Fibroblast of villous mesenchyme (primary cell): ENCODE measurements around the gene SLC25A19. TPM values are rescaled to one million over a fixed set of nuclear protein-coding genes. Genes with fewer than 3 reads are reported as not detected.

Experiments used
- DNase-seq: peaks from one replicate; pipeline ENCODE4 v3.0.0-alpha.2; 2010; ENCODE audit warnings: low read depth
- H3K4me3 ChIP-seq: 2 replicates; pipeline ENCODE4 v1.5.1; 2011; ENCODE audit warnings: low read depth, mild to moderate bottlenecking, low read length
- CTCF ChIP-seq: IDR thresholded peaks from 2 replicates; pipeline ENCODE4 v1.5.1; 2012; ENCODE audit warnings: low read depth, mild to moderate bottlenecking, low read length; ENCODE audit not compliant: insufficient read depth
- total RNA-seq: library from RNA; depleted of rRNA; stranded (reverse); fragments of >200 nt; gene quantifications from 2 replicates; pipeline ENCODE4 v1.2.3, GENCODE V29; 2012

Gene SLC25A19
- total RNA-seq, 1 donor = 7.8 TPM

GRCh38 chr17:75228305-75228704 lies 60.9 kb downstream of the SLC25A19 start:
- peak; percentile 22 for DNase-seq
- no peak overlapping the region for H3K4me3 ChIP-seq
- TF ChIP-seq CTCF = no peak

- TF ChIP-seq CTCF = no peak
- no peak for DNase-seq
- no peak overlapping the region for H3K4me3 ChIP-seq
Measured at GRCh38 chr17:75227729-75228128, 61.5 kb downstream of the SLC25A19 start.

- no peak for TF ChIP-seq CTCF
- no peak overlapping the region for H3K4me3 ChIP-seq
- no peak for DNase-seq
Measured at GRCh38 chr17:75225016-75225415, 64.2 kb downstream of the SLC25A19 start.

Other genes starting within 250 kb of the SLC25A19 start
- 275 and 323 TPM in 2 replicates for gene ATP5PD, start 242.5 kb downstream of the SLC25A19 start, total RNA-seq
- 16.4 and 22.5 TPM in 2 replicates for gene KCTD2, start 242.2 kb downstream of the SLC25A19 start, total RNA-seq
- gene SLC16A5, start 201.5 kb downstream of the SLC25A19 start, total RNA-seq = 5.6 and 6.4 TPM in 2 replicates
- 2.6 and 3.0 TPM in 2 replicates for gene ARMC7, start 179.5 kb downstream of the SLC25A19 start, total RNA-seq
- gene NT5C, start 157.7 kb downstream of the SLC25A19 start, total RNA-seq = 40.2 and 98.2 TPM in 2 replicates
- 163 and 189 TPM in 2 replicates for gene JPT1, start 134.9 kb downstream of the SLC25A19 start, total RNA-seq
- gene SUMO2, start 106.5 kb downstream of the SLC25A19 start, total RNA-seq = 79.2 and 124 TPM in 2 replicates
- 31.1 and 31.6 TPM in 2 replicates for gene NUP85, start 83.8 kb downstream of the SLC25A19 start, total RNA-seq
- 13.2 and 14.2 TPM in 2 replicates for gene GGA3, start 27.8 kb downstream of the SLC25A19 start, total RNA-seq
- 57.0 and 70.8 TPM in 2 replicates for gene MRPS7, start 27.6 kb downstream of the SLC25A19 start, total RNA-seq
- 6.0 and 6.4 TPM in 2 replicates for gene MIF4GD, start 18.2 kb downstream of the SLC25A19 start, total RNA-seq
- gene GRB2, start 116.2 kb upstream of the SLC25A19 start, total RNA-seq = 78.0 and 98.0 TPM in 2 replicates
- 28.5 and 31.2 TPM in 2 replicates for gene TMEM94, start 167.2 kb upstream of the SLC25A19 start, total RNA-seq
- 7.4 and 9.5 TPM in 2 replicates for gene CASKIN2, start 226.1 kb upstream of the SLC25A19 start, total RNA-seq
- 11.3 and 12.1 TPM in 2 replicates for gene TSEN54, start 227.1 kb upstream of the SLC25A19 start, total RNA-seq
- 0.32 and 2.2 TPM in 2 replicates for gene LLGL2, start 236.3 kb upstream of the SLC25A19 start, total RNA-seq